H1 (cell line): Measurements from ENCODE around the gene POLR3E. TPM values are rescaled to one million over a fixed set of nuclear protein-coding genes. Genes with fewer than 3 reads are reported as not detected.

Experiments used
- CTCF ChIA-PET: fragments of 300-600 bp; sonication (Branson Sonifier 250); formaldehyde crosslinking; loops from one replicate; lab custom pipeline; 2021; ENCODE audit not compliant: partially characterized antibody; lab: Charles Lee
- POLR2A ChIA-PET: fragments of 300-600 bp; sonication (Branson Sonifier 250); formaldehyde crosslinking; loops from one replicate; lab custom pipeline; 2021; ENCODE audit warnings: inconsistent platforms; ENCODE audit not compliant: partially characterized antibody; lab: Charles Lee
- DNase-seq, 2 experiments: peaks; one replicate each; pipeline versions ENCODE4 v3.0.0 to v3.0.0-alpha.2; 2010 to 2022; ENCODE audit warnings: low spot score in 2 of 2, low read depth in 1 of 2, mixed read lengths in 1 of 2
- FAIRE-seq: peaks from 2 replicates; lab custom pipeline; 2011; peaks lifted over from hg19 to GRCh38; lab: Jason Lieb, UNC
- H2AFZ ChIP-seq: 2 replicates; pipeline ENCODE4 v1.8.1; 2012; ENCODE audit warnings: low read length, inconsistent platforms
- H2AK5ac ChIP-seq: 2 replicates; pipeline ENCODE4 v1.6.1; 2013; ENCODE audit warnings: low read depth, low read length
- H2BK120ac ChIP-seq: replicated peaks from 2 replicates; pipeline ENCODE3; 2013; ENCODE audit warnings: low read depth, low read length, inconsistent platforms
- H2BK12ac ChIP-seq: 2 replicates; pipeline ENCODE4 v1.6.1; 2013; ENCODE audit warnings: low read depth, low read length
- H2BK15ac ChIP-seq: 2 replicates; pipeline ENCODE4 v1.6.1; 2013; ENCODE audit warnings: low read length
- H2BK20ac ChIP-seq: 2 replicates; pipeline ENCODE4 v1.6.1; 2013; ENCODE audit warnings: low read length
- H2BK5ac ChIP-seq: 2 replicates; pipeline ENCODE4 v1.6.1; 2013; ENCODE audit warnings: low read depth, low read length
- H3K14ac ChIP-seq: 2 replicates; pipeline ENCODE4 v1.6.1; 2013; ENCODE audit warnings: inconsistent platforms; ENCODE audit not compliant: insufficient read length
- H3K18ac ChIP-seq: 2 replicates; pipeline ENCODE4 v1.6.1; 2013; ENCODE audit warnings: low read length; ENCODE audit errors: extremely low read depth
- H3K23ac ChIP-seq: 2 replicates; pipeline ENCODE4 v1.6.1; 2013; ENCODE audit warnings: inconsistent platforms; ENCODE audit not compliant: insufficient read length
- H3K23me2 ChIP-seq: 2 replicates; pipeline ENCODE4 v1.6.1; 2013; ENCODE audit warnings: low read depth, low read length
- H3K27ac ChIP-seq: 2 replicates; pipeline ENCODE4 v1.6.1; 2011; ENCODE audit warnings: low read depth, low read length, inconsistent platforms
- H3K27me3 ChIP-seq, 4 experiments: replicated peaks in 1 of 4; 1 replicate in 1 of 4; 2 replicates in 3 of 4; pipeline versions ENCODE4 v1.6.1 to v1.8.1; 2011 to 2013; ENCODE audit warnings: low read length in 3 of 4, mild to moderate bottlenecking in 3 of 4, inconsistent platforms in 2 of 4, mixed read lengths in 2 of 4, moderate library complexity in 1 of 4; ENCODE audit not compliant: control insufficient read depth in 3 of 4, insufficient read depth in 3 of 4; ENCODE audit errors: extremely low read depth in 1 of 4
- H3K36me3 ChIP-seq, 4 experiments: 2 replicates each; pipeline versions ENCODE4 v1.6.1 to v1.8.1; 2011 to 2013; ENCODE audit warnings: mild to moderate bottlenecking in 4 of 4, low read length in 3 of 4, moderate library complexity in 2 of 4, control low read depth in 1 of 4, inconsistent platforms in 1 of 4; ENCODE audit not compliant: insufficient read depth in 4 of 4, control insufficient read depth in 2 of 4
- H3K4ac ChIP-seq: replicated peaks from 2 replicates; pipeline ENCODE3; 2013; ENCODE audit warnings: low read length, low read depth, mixed read lengths, inconsistent platforms; ENCODE audit not compliant: insufficient read length
- H3K4me1 ChIP-seq, 4 experiments: replicated peaks in 1 of 4; 1 replicate in 1 of 4; 2 replicates in 3 of 4; pipeline versions ENCODE4 v1.6.1 to v1.8.1; 2011 to 2013; ENCODE audit warnings: low read length in 3 of 4, inconsistent platforms in 2 of 4, mixed read lengths in 1 of 4; ENCODE audit not compliant: insufficient read depth in 4 of 4, control insufficient read depth in 3 of 4
- H3K4me2 ChIP-seq, 2 experiments: 2 replicates each; pipeline versions ENCODE4 v1.6.1 to v1.8.1; 2011 to 2013; ENCODE audit warnings: low read depth in 2 of 2, low read length in 2 of 2, control low read depth in 1 of 2, inconsistent platforms in 1 of 2, mild to moderate bottlenecking in 1 of 2; ENCODE audit not compliant: insufficient read depth in 1 of 2
- H3K4me3 ChIP-seq, 4 experiments: fragments of 200-600, 300-600 bp in 1 of 4; sonication (generic), shearing (Covaris generic), sonication (Bioruptor Twin) in 1 of 4; 2 replicates each; pipeline versions ENCODE4 v1.5.1 to v1.8.1; 2011 to 2016; ENCODE audit warnings: low read length in 4 of 4, low read depth in 3 of 4, control low read depth in 2 of 4, inconsistent platforms in 2 of 4, mild to moderate bottlenecking in 2 of 4, mixed read lengths in 1 of 4, moderate library complexity in 1 of 4; ENCODE audit not compliant: insufficient read depth in 2 of 4; ENCODE audit errors: extremely low read depth in 1 of 4
- H3K56ac ChIP-seq: replicated peaks from 2 replicates; pipeline ENCODE3; 2013; ENCODE audit warnings: low read depth, mild to moderate bottlenecking, mixed read lengths, low read length, inconsistent platforms; ENCODE audit not compliant: insufficient read length
- H3K79me1 ChIP-seq: 2 replicates; pipeline ENCODE4 v1.6.1; 2013; ENCODE audit warnings: low read depth, low read length, control low read depth
- H3K79me2 ChIP-seq, 2 experiments: 2 replicates each; pipeline versions ENCODE4 v1.6.1 to v1.8.1; 2012 to 2013; ENCODE audit warnings: low read length in 2 of 2, mild to moderate bottlenecking in 2 of 2, inconsistent platforms in 1 of 2; ENCODE audit not compliant: insufficient read depth in 2 of 2, control insufficient read depth in 1 of 2
- H3K9ac ChIP-seq, 4 experiments: replicated peaks in 1 of 4; 1 replicate in 1 of 4; 2 replicates in 3 of 4; pipeline versions ENCODE4 v1.6.1 to v1.8.1; 2011 to 2013; ENCODE audit warnings: low read depth in 3 of 4, low read length in 3 of 4, control low read depth in 2 of 4, mild to moderate bottlenecking in 2 of 4, moderate library complexity in 2 of 4, inconsistent platforms in 1 of 4; ENCODE audit errors: extremely low read depth in 1 of 4
- H3K9me3 ChIP-seq, 2 experiments: 2 replicates each; pipeline versions ENCODE4 v1.6.1 to v1.8.1; 2012 to 2013; ENCODE audit warnings: mild to moderate bottlenecking in 2 of 2, moderate library complexity in 2 of 2, control low read depth in 1 of 2, inconsistent platforms in 1 of 2, low read depth in 1 of 2, low read length in 1 of 2, mixed read lengths in 1 of 2; ENCODE audit not compliant: insufficient read depth in 2 of 2
- H4K20me1 ChIP-seq, 2 experiments: replicated peaks in 1 of 2; 2 replicates each; pipeline versions ENCODE3 to v1.8.1; 2011 to 2013; ENCODE audit warnings: inconsistent platforms in 2 of 2, low read length in 2 of 2, mild to moderate bottlenecking in 1 of 2; ENCODE audit not compliant: insufficient read depth in 2 of 2, control insufficient read depth in 1 of 2
- H4K5ac ChIP-seq: 2 replicates; pipeline ENCODE4 v1.6.1; 2013; ENCODE audit warnings: low read length, low read depth, mixed read lengths, inconsistent platforms; ENCODE audit not compliant: insufficient read length
- H4K8ac ChIP-seq: 2 replicates; pipeline ENCODE4 v1.8.0; 2013; ENCODE audit warnings: mild to moderate bottlenecking, moderate library complexity, low read length, inconsistent platforms; ENCODE audit not compliant: insufficient read depth; ENCODE audit errors: extremely low read depth
- H4K91ac ChIP-seq: replicated peaks from 2 replicates; pipeline ENCODE3; 2013; ENCODE audit warnings: low read length, mixed read lengths, inconsistent platforms; ENCODE audit not compliant: insufficient read length
- ATF2 ChIP-seq: IDR thresholded peaks from 2 replicates; pipeline ENCODE4 v1.6.1; 2012; ENCODE audit warnings: low read length, inconsistent platforms
- CBX8 ChIP-seq: fragments of 300-800, 300-1000 bp; sonication (generic); IDR thresholded peaks from 2 replicates; pipeline ENCODE4 v1.7.1; 2016; ENCODE audit warnings: low read depth, low read length, borderline replicate concordance
- CHD2 ChIP-seq: IDR thresholded peaks from 2 replicates; pipeline ENCODE4 v1.6.1; 2012; ENCODE audit warnings: low read length, improper control_type of control experiment
- CREB1 ChIP-seq: IDR thresholded peaks from 2 replicates; pipeline ENCODE4 v1.6.1; 2012; ENCODE audit warnings: inconsistent platforms
- FOSL1 ChIP-seq: IDR thresholded peaks from 2 replicates; pipeline ENCODE4 v1.6.1; 2011; ENCODE audit warnings: mild to moderate bottlenecking, low read depth, low read length, moderate library complexity; ENCODE audit not compliant: insufficient read depth
- GTF2F1 ChIP-seq: IDR thresholded peaks from 2 replicates; pipeline ENCODE4 v1.6.1; 2012; ENCODE audit warnings: low read depth, low read length, improper control_type of control experiment, borderline replicate concordance
- RAD21 ChIP-seq, 2 experiments: IDR thresholded peaks in 1 of 2; conservative IDR thresholded peaks in 1 of 2; 2 replicates each; pipeline ENCODE4 v1.6.1; 2011; ENCODE audit warnings: low read depth in 2 of 2, low read length in 2 of 2, improper control_type of control experiment in 1 of 2, inconsistent platforms in 1 of 2, mild to moderate bottlenecking in 1 of 2, moderate library complexity in 1 of 2
- RBBP5 ChIP-seq: IDR thresholded peaks from 2 replicates; pipeline ENCODE4 v1.7.1; 2012; ENCODE audit warnings: low read depth, mild to moderate bottlenecking, inconsistent platforms, low read length, moderate library complexity, borderline replicate concordance
- SIRT6 ChIP-seq: IDR thresholded peaks from one replicate; pipeline ENCODE4 v1.7.1; 2012; ENCODE audit warnings: low read length, inconsistent platforms
- SP1 ChIP-seq: IDR thresholded peaks from 2 replicates; pipeline ENCODE4 v1.6.1; 2011; ENCODE audit warnings: low read depth, low read length
- SRF ChIP-seq: IDR thresholded peaks from 2 replicates; pipeline ENCODE4 v1.6.1; 2011; ENCODE audit warnings: mild to moderate bottlenecking, low read depth, low read length, moderate library complexity
- SUZ12 ChIP-seq: fragments of 200-600 bp; sonication (generic); IDR thresholded peaks from 2 replicates; pipeline ENCODE4 v1.6.1; 2012; ENCODE audit warnings: mild to moderate bottlenecking, inconsistent platforms, low read length, moderate library complexity, mixed read lengths
- YY1 ChIP-seq: IDR thresholded peaks from 2 replicates; pipeline ENCODE4 v1.6.1; 2011; ENCODE audit warnings: low read depth, mild to moderate bottlenecking, low read length
- ZNF274 ChIP-seq: IDR thresholded peaks from 2 replicates; pipeline ENCODE4 v1.7.0; 2012; ENCODE audit warnings: low read length, borderline replicate concordance; ENCODE audit errors: extremely low read depth
- WGBS, 2 experiments: shearing (Covaris generic) in 1 of 2; methylation state at CpG; one replicate each; pipeline versions ENCODE4 v1.1.6 to v1.1.7; 2013 to 2015; ENCODE audit warnings: low lambda C conversion rate in 2 of 2, mixed read lengths in 2 of 2, inconsistent platforms in 1 of 2, low coverage in 1 of 2, missing lambda C conversion rate in 1 of 2; ENCODE audit not compliant: insufficient replicate concordance in 2 of 2, insufficient coverage in 1 of 2, insufficient read length in 1 of 2; ENCODE audit errors: extremely low coverage in 1 of 2, missing lambda C conversion rate in 1 of 2; 5-methylcytosine and 5-hydroxymethylcytosine counted together
- polyA plus RNA-seq, 7 experiments: library from polyadenylated mRNA; depleted of rRNA in 3 of 7; stranded (reverse) in 5 of 7; unstranded in 2 of 7; fragments of >200 nt in 5 of 7; fragments of 200-250 nt in 2 of 7; gene quantifications; 1 replicate in 5 of 7; 2 replicates in 1 of 7; 4 replicates in 1 of 7; pipeline versions ENCODE4 v1.2.1 to v1.2.3, GENCODE V29; 2011 to 2013; ENCODE audit warnings: missing spikeins in 2 of 7, mixed read lengths in 2 of 7
- total RNA-seq: library from RNA; stranded (reverse); fragmentation: NEBNext Ultra II Directional; extraction: Animal tissue kit (Norgen Biotek cat#: 25700); gene quantifications from 2 replicates; pipeline ENCODE4 v1.2.1, GENCODE V29; 2021

Gene POLR3E
- total and polyA plus RNA-seq, 2 of the 8 experiments (the other 6 are each of a cell fraction or from before 2014, with no cell fraction given), result 96.5 to 125 TPM

- Histone ChIP-seq H2BK20ac (no peak overlapping the region), H4K8ac (no peak overlapping the region), H3K23ac (no peak overlapping the region), H3K4me2 (no peak overlapping the region), H2AFZ (no peak overlapping the region), H2BK15ac (no peak overlapping the region), H4K20me1 (no peaks in the 10 kb centered on the region), H4K91ac (no peak overlapping the region), H3K4me1 (no peaks in the 10 kb centered on the region), H2BK5ac (no peak overlapping the region), H3K14ac (no peak overlapping the region), H3K56ac (no peak overlapping the region), H3K9ac (no peak overlapping the region), H3K18ac (no peak overlapping the region), H3K23me2 (no peaks in the 10 kb centered on the region), H3K27me3 (no peaks in the 10 kb centered on the region), H3K4ac (no peak overlapping the region), H3K9me3 (no peaks in the 10 kb centered on the region), H3K4me3 (no peak overlapping the region), H3K36me3 (peaks cover 2 to 24% (median 6%) of the 10 kb centered on the region in 4 experiments; a peak in 7 of 8 replicates), H2AK5ac (no peak overlapping the region), H4K5ac (no peak overlapping the region), H3K79me2 (no peaks in the 10 kb centered on the region), H3K79me1 (no peaks in the 10 kb centered on the region), H2BK120ac (no peak overlapping the region), H2BK12ac (no peak overlapping the region), H3K27ac (no peak overlapping the region)
- no peak for FAIRE-seq
- CTCF ChIA-PET, result no interaction called here
- WGBS, 2 experiments, result 92% methylated on average over 3 of the region's 3 CpGs; no CpG with 5 or more reads in 1 of the 2 experiments
- POLR2A ChIA-PET, result no interaction called here
- DNase-seq, result no peak
- no peak for TF ChIP-seq SP1
- no peak for TF ChIP-seq CREB1
- TF ChIP-seq RBBP5, result no peak
- no peak for TF ChIP-seq CHD2
- TF ChIP-seq YY1, result no peak
- no peak for TF ChIP-seq CBX8
- no peak for TF ChIP-seq ZNF274
- TF ChIP-seq RAD21 (IDR thresholded peaks at IDR 0.05 in 1 of 2, conservative IDR thresholded peaks at IDR 0.05 in 1 of 2; ENCODE audit: low read depth in 2 of 2, low read length in 2 of 2), result no peak
- TF ChIP-seq SUZ12, result no peak
- TF ChIP-seq SIRT6, result no peak
- no peak for TF ChIP-seq SRF
- TF ChIP-seq FOSL1, result no peak
- TF ChIP-seq ATF2, result no peak
- TF ChIP-seq GTF2F1, result no peak
These were observed 26.7 kb upstream of the POLR3E start for GRCh38 chr16:22270525-22270924.
